GM13977 (cell line): Measurements from ENCODE around the gene PNPLA3.

Experiments
- DNase-seq: peaks from one replicate; pipeline ENCODE4 v3.0.0; 2012; ENCODE audit warnings: low spot score
- in situ Hi-C: fragments of 300-500 bp; cut with MboI; formaldehyde crosslinking; loops from one replicate; pipeline ENCODE4 v1.12.0; 2022; ENCODE audit warnings: low sequenced_read_pairs, low pct_unique_long_range_greater_than_20kb, mixed read lengths, inconsistent platforms; ENCODE audit not compliant: unreplicated experiment
- TF ChIP-seq, protein P1 (sequence below): IDR thresholded peaks from 2 replicates; pipeline ENCODE4 v1.5.1; 2012; ENCODE audit warnings: mild to moderate bottlenecking, control low read depth; ENCODE audit not compliant: insufficient read depth; ENCODE audit errors: extremely low read depth, missing control alignments

The PNPLA3 gene

GRCh38 chr22:43988116-43988820, 64.7 kb downstream of the PNPLA3 start:
- no peak for DNase-seq
- in situ Hi-C loops = loop anchor here (25.0 kb wide), 1 partner anchor 624 kb away; no protein-coding TSS in a partner anchor
- TF ChIP-seq, protein P1, sequence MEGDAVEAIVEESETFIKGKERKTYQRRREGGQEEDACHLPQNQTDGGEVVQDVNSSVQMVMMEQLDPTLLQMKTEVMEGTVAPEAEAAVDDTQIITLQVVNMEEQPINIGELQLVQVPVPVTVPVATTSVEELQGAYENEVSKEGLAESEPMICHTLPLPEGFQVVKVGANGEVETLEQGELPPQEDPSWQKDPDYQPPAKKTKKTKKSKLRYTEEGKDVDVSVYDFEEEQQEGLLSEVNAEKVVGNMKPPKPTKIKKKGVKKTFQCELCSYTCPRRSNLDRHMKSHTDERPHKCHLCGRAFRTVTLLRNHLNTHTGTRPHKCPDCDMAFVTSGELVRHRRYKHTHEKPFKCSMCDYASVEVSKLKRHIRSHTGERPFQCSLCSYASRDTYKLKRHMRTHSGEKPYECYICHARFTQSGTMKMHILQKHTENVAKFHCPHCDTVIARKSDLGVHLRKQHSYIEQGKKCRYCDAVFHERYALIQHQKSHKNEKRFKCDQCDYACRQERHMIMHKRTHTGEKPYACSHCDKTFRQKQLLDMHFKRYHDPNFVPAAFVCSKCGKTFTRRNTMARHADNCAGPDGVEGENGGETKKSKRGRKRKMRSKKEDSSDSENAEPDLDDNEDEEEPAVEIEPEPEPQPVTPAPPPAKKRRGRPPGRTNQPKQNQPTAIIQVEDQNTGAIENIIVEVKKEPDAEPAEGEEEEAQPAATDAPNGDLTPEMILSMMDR = no peak

DNA sequence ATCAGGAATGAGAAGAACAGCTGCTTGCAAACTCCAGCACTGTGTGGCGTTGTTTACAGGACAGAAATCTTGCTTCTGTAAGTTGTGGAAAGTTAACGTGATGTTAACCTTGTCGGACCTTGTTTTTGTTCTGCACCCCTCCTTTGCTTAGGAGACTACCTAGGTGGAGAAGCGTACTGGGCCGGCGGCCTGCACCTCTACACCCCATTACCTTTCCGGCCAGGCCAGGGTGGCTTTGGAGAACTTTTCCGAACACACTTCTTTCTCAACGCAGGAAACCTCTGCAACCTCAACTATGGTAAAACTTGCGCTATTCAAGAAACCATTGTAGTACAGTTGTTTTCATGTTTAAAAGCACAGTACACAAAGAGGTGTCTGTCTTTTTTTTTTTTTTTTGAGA, 65.4 kb downstream of the PNPLA3 start:
- DNase-seq = no peak
- in situ Hi-C loops = loop anchor here (25.0 kb wide), 1 partner anchor 623 kb away; no protein-coding TSS in a partner anchor

GRCh38 chr22:43990044-43990443, 66.4 kb downstream of the PNPLA3 start:
- no peak for DNase-seq
- in situ Hi-C loops = loop anchor here (25.0 kb wide), 1 partner anchor 622 kb away; no protein-coding TSS in a partner anchor
- TF ChIP-seq, protein P1 = no peak

More for the DNA sequence above, 65.4 kb downstream of the PNPLA3 start:
- TF ChIP-seq, protein P1 = no peak

DNA sequence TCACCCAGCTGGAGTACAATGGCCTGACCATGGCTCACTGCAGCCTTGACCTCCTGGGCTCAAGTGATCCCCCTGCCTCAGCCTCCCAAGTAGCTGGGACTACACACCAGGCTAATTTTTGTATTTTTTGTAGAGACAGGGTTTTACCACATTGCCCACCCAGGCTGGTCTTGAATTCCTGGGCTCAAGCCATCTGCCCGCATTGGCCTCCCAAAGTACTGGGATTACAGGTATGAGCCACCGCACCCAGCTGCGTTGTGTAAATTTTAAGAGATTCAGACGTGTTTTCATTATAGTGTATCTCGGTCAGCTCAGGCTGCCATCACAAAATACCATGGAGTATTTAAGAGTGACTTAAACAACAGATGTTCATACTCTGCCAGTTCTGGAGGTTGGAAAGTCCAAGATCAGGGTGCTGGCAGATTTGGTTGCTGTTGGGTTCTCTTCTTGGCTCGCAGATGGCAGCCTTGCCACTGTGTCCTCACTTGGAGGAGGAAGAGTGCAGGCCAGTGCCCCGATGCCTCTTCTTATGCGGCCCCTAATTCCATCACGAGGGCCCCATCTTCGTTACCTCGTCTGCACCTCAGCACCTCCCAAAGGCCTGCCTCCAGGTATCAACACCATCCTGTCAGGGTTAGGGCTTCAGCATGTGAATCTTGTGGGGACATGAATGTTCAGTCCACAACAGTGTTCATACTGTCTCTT, 67.9 kb downstream of the PNPLA3 start:
- TF ChIP-seq, protein P1 = no peak
- in situ Hi-C loops = loop anchor here (25.0 kb wide), 1 partner anchor 621 kb away; no protein-coding TSS in a partner anchor
- DNase-seq = no peak

GRCh38 chr22:43992331-43992821, 68.8 kb downstream of the PNPLA3 start:
- in situ Hi-C loops = loop anchor here (25.0 kb wide), 1 partner anchor 620 kb away; no protein-coding TSS in a partner anchor
- TF ChIP-seq, protein P1 = no peak
- DNase-seq = no peak

GRCh38 chr22:43993072-43993760, 69.6 kb downstream of the PNPLA3 start:
- peak; percentile 84 for DNase-seq
- TF ChIP-seq, protein P1 = peak; percentile 98
- in situ Hi-C loops = loop anchor here (25.0 kb wide), 1 partner anchor 619 kb away; no protein-coding TSS in a partner anchor
